ENCODE data around the gene A3GALT2.

DNA sequence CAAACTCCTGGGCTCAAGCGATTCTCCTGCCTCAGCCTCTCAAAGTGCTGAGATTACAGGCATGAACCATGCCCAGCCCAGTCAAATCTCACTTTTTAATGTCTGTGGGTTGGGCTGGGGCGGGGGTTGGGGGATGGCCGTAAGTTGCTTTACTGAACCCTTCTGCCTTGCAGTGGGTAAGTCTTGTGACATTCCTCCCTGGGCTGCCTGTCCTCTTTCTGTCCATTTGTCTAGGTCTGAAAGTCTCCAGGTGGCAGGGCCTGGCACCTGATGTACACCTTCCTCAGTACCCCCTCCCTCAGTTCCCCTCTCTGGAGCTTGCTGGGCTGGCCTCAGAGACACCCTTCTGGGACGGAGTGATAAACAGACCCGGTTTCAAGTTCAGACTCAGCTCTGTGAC, 51.3 kb downstream of the A3GALT2 start:
- TF ChIP-seq, protein P1, sequence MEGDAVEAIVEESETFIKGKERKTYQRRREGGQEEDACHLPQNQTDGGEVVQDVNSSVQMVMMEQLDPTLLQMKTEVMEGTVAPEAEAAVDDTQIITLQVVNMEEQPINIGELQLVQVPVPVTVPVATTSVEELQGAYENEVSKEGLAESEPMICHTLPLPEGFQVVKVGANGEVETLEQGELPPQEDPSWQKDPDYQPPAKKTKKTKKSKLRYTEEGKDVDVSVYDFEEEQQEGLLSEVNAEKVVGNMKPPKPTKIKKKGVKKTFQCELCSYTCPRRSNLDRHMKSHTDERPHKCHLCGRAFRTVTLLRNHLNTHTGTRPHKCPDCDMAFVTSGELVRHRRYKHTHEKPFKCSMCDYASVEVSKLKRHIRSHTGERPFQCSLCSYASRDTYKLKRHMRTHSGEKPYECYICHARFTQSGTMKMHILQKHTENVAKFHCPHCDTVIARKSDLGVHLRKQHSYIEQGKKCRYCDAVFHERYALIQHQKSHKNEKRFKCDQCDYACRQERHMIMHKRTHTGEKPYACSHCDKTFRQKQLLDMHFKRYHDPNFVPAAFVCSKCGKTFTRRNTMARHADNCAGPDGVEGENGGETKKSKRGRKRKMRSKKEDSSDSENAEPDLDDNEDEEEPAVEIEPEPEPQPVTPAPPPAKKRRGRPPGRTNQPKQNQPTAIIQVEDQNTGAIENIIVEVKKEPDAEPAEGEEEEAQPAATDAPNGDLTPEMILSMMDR (IDR thresholded peaks at IDR 0.05; ENCODE audit: low read depth, low read length, missing input control), result no peak
- TF ChIP-seq, protein P2, sequence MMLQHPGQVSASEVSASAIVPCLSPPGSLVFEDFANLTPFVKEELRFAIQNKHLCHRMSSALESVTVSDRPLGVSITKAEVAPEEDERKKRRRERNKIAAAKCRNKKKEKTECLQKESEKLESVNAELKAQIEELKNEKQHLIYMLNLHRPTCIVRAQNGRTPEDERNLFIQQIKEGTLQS (IDR thresholded peaks at IDR 0.05), result no peak
- TF ChIP-seq, protein P3, sequence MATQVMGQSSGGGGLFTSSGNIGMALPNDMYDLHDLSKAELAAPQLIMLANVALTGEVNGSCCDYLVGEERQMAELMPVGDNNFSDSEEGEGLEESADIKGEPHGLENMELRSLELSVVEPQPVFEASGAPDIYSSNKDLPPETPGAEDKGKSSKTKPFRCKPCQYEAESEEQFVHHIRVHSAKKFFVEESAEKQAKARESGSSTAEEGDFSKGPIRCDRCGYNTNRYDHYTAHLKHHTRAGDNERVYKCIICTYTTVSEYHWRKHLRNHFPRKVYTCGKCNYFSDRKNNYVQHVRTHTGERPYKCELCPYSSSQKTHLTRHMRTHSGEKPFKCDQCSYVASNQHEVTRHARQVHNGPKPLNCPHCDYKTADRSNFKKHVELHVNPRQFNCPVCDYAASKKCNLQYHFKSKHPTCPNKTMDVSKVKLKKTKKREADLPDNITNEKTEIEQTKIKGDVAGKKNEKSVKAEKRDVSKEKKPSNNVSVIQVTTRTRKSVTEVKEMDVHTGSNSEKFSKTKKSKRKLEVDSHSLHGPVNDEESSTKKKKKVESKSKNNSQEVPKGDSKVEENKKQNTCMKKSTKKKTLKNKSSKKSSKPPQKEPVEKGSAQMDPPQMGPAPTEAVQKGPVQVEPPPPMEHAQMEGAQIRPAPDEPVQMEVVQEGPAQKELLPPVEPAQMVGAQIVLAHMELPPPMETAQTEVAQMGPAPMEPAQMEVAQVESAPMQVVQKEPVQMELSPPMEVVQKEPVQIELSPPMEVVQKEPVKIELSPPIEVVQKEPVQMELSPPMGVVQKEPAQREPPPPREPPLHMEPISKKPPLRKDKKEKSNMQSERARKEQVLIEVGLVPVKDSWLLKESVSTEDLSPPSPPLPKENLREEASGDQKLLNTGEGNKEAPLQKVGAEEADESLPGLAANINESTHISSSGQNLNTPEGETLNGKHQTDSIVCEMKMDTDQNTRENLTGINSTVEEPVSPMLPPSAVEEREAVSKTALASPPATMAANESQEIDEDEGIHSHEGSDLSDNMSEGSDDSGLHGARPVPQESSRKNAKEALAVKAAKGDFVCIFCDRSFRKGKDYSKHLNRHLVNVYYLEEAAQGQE (IDR thresholded peaks at IDR 0.05), result no peak
- TF ChIP-seq GABPA (IDR thresholded peaks at IDR 0.05 in 1 of 2, conservative IDR thresholded peaks at IDR 0.05 in 1 of 2) (no peak), EGR1 (IDR thresholded peaks at IDR 0.05; ENCODE audit: low read depth in 2 of 2) (no peak), SP1 (IDR thresholded peaks at IDR 0.05) (no peak)
